H1 (cell line): ENCODE results near the gene TBRG4. TPM values are rescaled to one million over a fixed set of nuclear protein-coding genes. Genes with fewer than 3 reads are reported as not detected.

Experiments
- CTCF ChIA-PET: fragments of 300-600 bp; sonication (Branson Sonifier 250); formaldehyde crosslinking; loops from one replicate; lab custom pipeline; 2021; ENCODE audit not compliant: partially characterized antibody; lab: Charles Lee
- POLR2A ChIA-PET: fragments of 300-600 bp; sonication (Branson Sonifier 250); formaldehyde crosslinking; loops from one replicate; lab custom pipeline; 2021; ENCODE audit warnings: inconsistent platforms; ENCODE audit not compliant: partially characterized antibody; lab: Charles Lee
- DNase-seq, 2 experiments: peaks; one replicate each; pipeline versions ENCODE4 v3.0.0 to v3.0.0-alpha.2; 2010 to 2022; ENCODE audit warnings: low spot score in 2 of 2, low read depth in 1 of 2, mixed read lengths in 1 of 2
- FAIRE-seq: peaks from 2 replicates; lab custom pipeline; 2011; peaks lifted over from hg19 to GRCh38; lab: Jason Lieb, UNC
- H2AFZ ChIP-seq: 2 replicates; pipeline ENCODE4 v1.8.1; 2012; ENCODE audit warnings: low read length, inconsistent platforms
- H2AK5ac ChIP-seq: 2 replicates; pipeline ENCODE4 v1.6.1; 2013; ENCODE audit warnings: low read depth, low read length
- H2BK120ac ChIP-seq: replicated peaks from 2 replicates; pipeline ENCODE3; 2013; ENCODE audit warnings: low read depth, low read length, inconsistent platforms
- H2BK12ac ChIP-seq: 2 replicates; pipeline ENCODE4 v1.6.1; 2013; ENCODE audit warnings: low read depth, low read length
- H2BK15ac ChIP-seq: 2 replicates; pipeline ENCODE4 v1.6.1; 2013; ENCODE audit warnings: low read length
- H2BK20ac ChIP-seq: 2 replicates; pipeline ENCODE4 v1.6.1; 2013; ENCODE audit warnings: low read length
- H2BK5ac ChIP-seq: 2 replicates; pipeline ENCODE4 v1.6.1; 2013; ENCODE audit warnings: low read depth, low read length
- H3K14ac ChIP-seq: 2 replicates; pipeline ENCODE4 v1.6.1; 2013; ENCODE audit warnings: inconsistent platforms; ENCODE audit not compliant: insufficient read length
- H3K18ac ChIP-seq: 2 replicates; pipeline ENCODE4 v1.6.1; 2013; ENCODE audit warnings: low read length; ENCODE audit errors: extremely low read depth
- H3K23ac ChIP-seq: 2 replicates; pipeline ENCODE4 v1.6.1; 2013; ENCODE audit warnings: inconsistent platforms; ENCODE audit not compliant: insufficient read length
- H3K23me2 ChIP-seq: 2 replicates; pipeline ENCODE4 v1.6.1; 2013; ENCODE audit warnings: low read depth, low read length
- H3K27ac ChIP-seq: 2 replicates; pipeline ENCODE4 v1.6.1; 2011; ENCODE audit warnings: low read depth, low read length, inconsistent platforms
- H3K27me3 ChIP-seq, 4 experiments: replicated peaks in 1 of 4; 1 replicate in 1 of 4; 2 replicates in 3 of 4; pipeline versions ENCODE4 v1.6.1 to v1.8.1; 2011 to 2013; ENCODE audit warnings: low read length in 3 of 4, mild to moderate bottlenecking in 3 of 4, inconsistent platforms in 2 of 4, mixed read lengths in 2 of 4, moderate library complexity in 1 of 4; ENCODE audit not compliant: control insufficient read depth in 3 of 4, insufficient read depth in 3 of 4; ENCODE audit errors: extremely low read depth in 1 of 4
- H3K36me3 ChIP-seq, 4 experiments: 2 replicates each; pipeline versions ENCODE4 v1.6.1 to v1.8.1; 2011 to 2013; ENCODE audit warnings: mild to moderate bottlenecking in 4 of 4, low read length in 3 of 4, moderate library complexity in 2 of 4, control low read depth in 1 of 4, inconsistent platforms in 1 of 4; ENCODE audit not compliant: insufficient read depth in 4 of 4, control insufficient read depth in 2 of 4
- H3K4ac ChIP-seq: replicated peaks from 2 replicates; pipeline ENCODE3; 2013; ENCODE audit warnings: low read length, low read depth, mixed read lengths, inconsistent platforms; ENCODE audit not compliant: insufficient read length
- H3K4me1 ChIP-seq, 4 experiments: replicated peaks in 1 of 4; 1 replicate in 1 of 4; 2 replicates in 3 of 4; pipeline versions ENCODE4 v1.6.1 to v1.8.1; 2011 to 2013; ENCODE audit warnings: low read length in 3 of 4, inconsistent platforms in 2 of 4, mixed read lengths in 1 of 4; ENCODE audit not compliant: insufficient read depth in 4 of 4, control insufficient read depth in 3 of 4
- H3K4me2 ChIP-seq, 2 experiments: 2 replicates each; pipeline versions ENCODE4 v1.6.1 to v1.8.1; 2011 to 2013; ENCODE audit warnings: low read depth in 2 of 2, low read length in 2 of 2, control low read depth in 1 of 2, inconsistent platforms in 1 of 2, mild to moderate bottlenecking in 1 of 2; ENCODE audit not compliant: insufficient read depth in 1 of 2
- H3K4me3 ChIP-seq, 4 experiments: fragments of 200-600, 300-600 bp in 1 of 4; sonication (generic), shearing (Covaris generic), sonication (Bioruptor Twin) in 1 of 4; 2 replicates each; pipeline versions ENCODE4 v1.5.1 to v1.8.1; 2011 to 2016; ENCODE audit warnings: low read length in 4 of 4, low read depth in 3 of 4, control low read depth in 2 of 4, inconsistent platforms in 2 of 4, mild to moderate bottlenecking in 2 of 4, mixed read lengths in 1 of 4, moderate library complexity in 1 of 4; ENCODE audit not compliant: insufficient read depth in 2 of 4; ENCODE audit errors: extremely low read depth in 1 of 4
- H3K56ac ChIP-seq: replicated peaks from 2 replicates; pipeline ENCODE3; 2013; ENCODE audit warnings: low read depth, mild to moderate bottlenecking, mixed read lengths, low read length, inconsistent platforms; ENCODE audit not compliant: insufficient read length
- H3K79me1 ChIP-seq: 2 replicates; pipeline ENCODE4 v1.6.1; 2013; ENCODE audit warnings: low read depth, low read length, control low read depth
- H3K79me2 ChIP-seq, 2 experiments: 2 replicates each; pipeline versions ENCODE4 v1.6.1 to v1.8.1; 2012 to 2013; ENCODE audit warnings: low read length in 2 of 2, mild to moderate bottlenecking in 2 of 2, inconsistent platforms in 1 of 2; ENCODE audit not compliant: insufficient read depth in 2 of 2, control insufficient read depth in 1 of 2
- H3K9ac ChIP-seq, 4 experiments: replicated peaks in 1 of 4; 1 replicate in 1 of 4; 2 replicates in 3 of 4; pipeline versions ENCODE4 v1.6.1 to v1.8.1; 2011 to 2013; ENCODE audit warnings: low read depth in 3 of 4, low read length in 3 of 4, control low read depth in 2 of 4, mild to moderate bottlenecking in 2 of 4, moderate library complexity in 2 of 4, inconsistent platforms in 1 of 4; ENCODE audit errors: extremely low read depth in 1 of 4
- H3K9me3 ChIP-seq, 2 experiments: 2 replicates each; pipeline versions ENCODE4 v1.6.1 to v1.8.1; 2012 to 2013; ENCODE audit warnings: mild to moderate bottlenecking in 2 of 2, moderate library complexity in 2 of 2, control low read depth in 1 of 2, inconsistent platforms in 1 of 2, low read depth in 1 of 2, low read length in 1 of 2, mixed read lengths in 1 of 2; ENCODE audit not compliant: insufficient read depth in 2 of 2
- H4K20me1 ChIP-seq, 2 experiments: replicated peaks in 1 of 2; 2 replicates each; pipeline versions ENCODE3 to v1.8.1; 2011 to 2013; ENCODE audit warnings: inconsistent platforms in 2 of 2, low read length in 2 of 2, mild to moderate bottlenecking in 1 of 2; ENCODE audit not compliant: insufficient read depth in 2 of 2, control insufficient read depth in 1 of 2
- H4K5ac ChIP-seq: 2 replicates; pipeline ENCODE4 v1.6.1; 2013; ENCODE audit warnings: low read length, low read depth, mixed read lengths, inconsistent platforms; ENCODE audit not compliant: insufficient read length
- H4K8ac ChIP-seq: 2 replicates; pipeline ENCODE4 v1.8.0; 2013; ENCODE audit warnings: mild to moderate bottlenecking, moderate library complexity, low read length, inconsistent platforms; ENCODE audit not compliant: insufficient read depth; ENCODE audit errors: extremely low read depth
- H4K91ac ChIP-seq: replicated peaks from 2 replicates; pipeline ENCODE3; 2013; ENCODE audit warnings: low read length, mixed read lengths, inconsistent platforms; ENCODE audit not compliant: insufficient read length
- BACH1 ChIP-seq: IDR thresholded peaks from 2 replicates; pipeline ENCODE4 v1.6.1; 2012; ENCODE audit warnings: low read length, improper control_type of control experiment
- BRCA1 ChIP-seq: IDR thresholded peaks from 2 replicates; pipeline ENCODE4 v1.6.1; 2012; ENCODE audit warnings: low read depth, low read length, improper control_type of control experiment
- CHD1 ChIP-seq: IDR thresholded peaks from 2 replicates; pipeline ENCODE4 v1.6.1; 2012; ENCODE audit warnings: low read depth, low read length, improper control_type of control experiment
- CREB1 ChIP-seq: IDR thresholded peaks from 2 replicates; pipeline ENCODE4 v1.6.1; 2012; ENCODE audit warnings: inconsistent platforms
- EGR1 ChIP-seq: IDR thresholded peaks from 2 replicates; pipeline ENCODE4 v1.6.1; 2011; ENCODE audit warnings: low read depth, low read length, borderline replicate concordance
- EZH2 ChIP-seq: fragments of 200-600 bp; sonication (generic); IDR thresholded peaks from 2 replicates; pipeline ENCODE4 v1.7.1; 2012; ENCODE audit warnings: low read depth, mild to moderate bottlenecking, moderate library complexity, low read length, inconsistent platforms; ENCODE audit not compliant: severe bottlenecking
- GTF2F1 ChIP-seq: IDR thresholded peaks from 2 replicates; pipeline ENCODE4 v1.6.1; 2012; ENCODE audit warnings: low read depth, low read length, improper control_type of control experiment, borderline replicate concordance
- KDM4A ChIP-seq: IDR thresholded peaks from one replicate; pipeline ENCODE4 v1.7.1; 2012; ENCODE audit warnings: low read depth, mild to moderate bottlenecking, moderate library complexity, low read length, inconsistent platforms; ENCODE audit not compliant: severe bottlenecking
- MAFK ChIP-seq: IDR thresholded peaks from 2 replicates; pipeline ENCODE4 v1.6.1; 2012; ENCODE audit warnings: low read depth, mild to moderate bottlenecking, improper control_type of control experiment, low read length
- RBBP5 ChIP-seq: IDR thresholded peaks from 2 replicates; pipeline ENCODE4 v1.7.1; 2012; ENCODE audit warnings: low read depth, mild to moderate bottlenecking, inconsistent platforms, low read length, moderate library complexity, borderline replicate concordance
- SP1 ChIP-seq: IDR thresholded peaks from 2 replicates; pipeline ENCODE4 v1.6.1; 2011; ENCODE audit warnings: low read depth, low read length
- SP4 ChIP-seq: IDR thresholded peaks from 2 replicates; pipeline ENCODE4 v1.6.1; 2012; ENCODE audit warnings: low read length, inconsistent platforms
- SRF ChIP-seq: IDR thresholded peaks from 2 replicates; pipeline ENCODE4 v1.6.1; 2011; ENCODE audit warnings: mild to moderate bottlenecking, low read depth, low read length, moderate library complexity
- SUZ12 ChIP-seq: fragments of 200-600 bp; sonication (generic); IDR thresholded peaks from 2 replicates; pipeline ENCODE4 v1.6.1; 2012; ENCODE audit warnings: mild to moderate bottlenecking, inconsistent platforms, low read length, moderate library complexity, mixed read lengths
- TCF12 ChIP-seq: IDR thresholded peaks from 2 replicates; pipeline ENCODE4 v1.6.1; 2011; ENCODE audit warnings: low read depth, mild to moderate bottlenecking, low read length
- TEAD4 ChIP-seq: IDR thresholded peaks from 2 replicates; pipeline ENCODE4 v1.6.1; 2012; ENCODE audit warnings: low read depth, low read length, inconsistent platforms, mixed read lengths
- WGBS, 2 experiments: shearing (Covaris generic) in 1 of 2; methylation state at CpG; one replicate each; pipeline versions ENCODE4 v1.1.6 to v1.1.7; 2013 to 2015; ENCODE audit warnings: low lambda C conversion rate in 2 of 2, mixed read lengths in 2 of 2, inconsistent platforms in 1 of 2, low coverage in 1 of 2, missing lambda C conversion rate in 1 of 2; ENCODE audit not compliant: insufficient replicate concordance in 2 of 2, insufficient coverage in 1 of 2, insufficient read length in 1 of 2; ENCODE audit errors: extremely low coverage in 1 of 2, missing lambda C conversion rate in 1 of 2; 5-methylcytosine and 5-hydroxymethylcytosine counted together
- polyA plus RNA-seq, 7 experiments: library from polyadenylated mRNA; depleted of rRNA in 3 of 7; stranded (reverse) in 5 of 7; unstranded in 2 of 7; fragments of >200 nt in 5 of 7; fragments of 200-250 nt in 2 of 7; gene quantifications; 1 replicate in 5 of 7; 2 replicates in 1 of 7; 4 replicates in 1 of 7; pipeline versions ENCODE4 v1.2.1 to v1.2.3, GENCODE V29; 2011 to 2013; ENCODE audit warnings: missing spikeins in 2 of 7, mixed read lengths in 2 of 7
- total RNA-seq: library from RNA; stranded (reverse); fragmentation: NEBNext Ultra II Directional; extraction: Animal tissue kit (Norgen Biotek cat#: 25700); gene quantifications from 2 replicates; pipeline ENCODE4 v1.2.1, GENCODE V29; 2021

Gene TBRG4
- total and polyA plus RNA-seq, 2 of the 8 experiments (the other 6 are each of a cell fraction or from before 2014, with no cell fraction given), result 110 to 137 TPM

- no peak overlapping the region for H2BK120ac ChIP-seq
- H3K4me2 ChIP-seq, result no peak overlapping the region
- H3K4me3 ChIP-seq, result no peak overlapping the region
- no peak overlapping the region for H3K27ac ChIP-seq
- no peak overlapping the region for H3K56ac ChIP-seq
- H3K4ac ChIP-seq, result no peak overlapping the region
- no peak overlapping the region for H2BK5ac ChIP-seq
- H3K79me1 ChIP-seq, result no peaks in the 10 kb centered on the region; the same call in 1 of the 2 replicates
- no peak overlapping the region for H3K9ac ChIP-seq
- no peak overlapping the region for H2AK5ac ChIP-seq
- peaks cover 0 to 3% (median 0%) of the 10 kb centered on the region in 4 experiments; a peak in 1 of 8 replicates for H3K36me3 ChIP-seq
- H3K23me2 ChIP-seq, result no peaks in the 10 kb centered on the region
- H3K14ac ChIP-seq, result no peak overlapping the region
- no peak overlapping the region for H2AFZ ChIP-seq
- no peak overlapping the region for H3K18ac ChIP-seq
- no peak overlapping the region for H2BK15ac ChIP-seq
- DNase-seq (no peak), FAIRE-seq (no peak)
- peaks cover 2 to 7% of the 10 kb centered on the region in 2 experiments for H4K20me1 ChIP-seq
- WGBS, 2 experiments, result 94% methylated on average over 3 of the region's 3 CpGs; no CpG with 5 or more reads in 1 of the 2 experiments
- no peak overlapping the region for H2BK20ac ChIP-seq
- H4K8ac ChIP-seq, result no peak overlapping the region
- H3K79me2 ChIP-seq, result no peaks in the 10 kb centered on the region
- ChIA-PET CTCF (no interaction called here), POLR2A (interaction anchor here (1.0 to 1.8 kb wide), 2 partner anchors 12 to 20 kb away, joined by 3 to 6 read pairs; no protein-coding TSS in a partner anchor)
- H2BK12ac ChIP-seq, result no peak overlapping the region
- no peak overlapping the region for H4K5ac ChIP-seq
- H3K4me1 ChIP-seq, result no peaks in the 10 kb centered on the region
- H3K9me3 ChIP-seq, result no peaks in the 10 kb centered on the region
- H4K91ac ChIP-seq, result no peak overlapping the region
- no peaks in the 10 kb centered on the region for H3K27me3 ChIP-seq
- no peak overlapping the region for H3K23ac ChIP-seq
- no peak for TF ChIP-seq SUZ12
- TF ChIP-seq MAFK, result no peak
- TF ChIP-seq EGR1, result no peak
- no peak for TF ChIP-seq GTF2F1
- no peak for TF ChIP-seq TCF12
- TF ChIP-seq KDM4A, result no peak
- no peak for TF ChIP-seq SRF
- no peak for TF ChIP-seq EZH2
- no peak for TF ChIP-seq BRCA1
- no peak for TF ChIP-seq TEAD4
- TF ChIP-seq SP1, result no peak
- TF ChIP-seq RBBP5, result no peak
- TF ChIP-seq SP4, result no peak
- no peak for TF ChIP-seq BACH1
- TF ChIP-seq CHD1, result no peak
- TF ChIP-seq CREB1, result no peak
These were observed 57.1 kb downstream of the TBRG4 start for GRCh38 chr7:45054442-45054841.
